Measurements from ENCODE around the gene ACOT7.

- TF ChIP-seq CTCF (conservative IDR thresholded peaks at IDR 0.05; ENCODE audit: low read length), result no peak
- no peak for TF ChIP-seq EZH2phosphoT487 (IDR thresholded peaks at IDR 0.05; ENCODE audit: borderline replicate concordance)
Observed at GRCh38 chr1:6254691-6255090, 138.9 kb downstream of the ACOT7 start.

All from Loucy (cell line).